IMR-90 (cell line): Measurements from ENCODE around the gene ITGAX. TPM values are rescaled to one million over a fixed set of nuclear protein-coding genes. Genes with fewer than 3 reads are reported as not detected.

Source experiments
- ATAC-seq: fragments of 200-7000 bp; cut with Tn5 transposase; 2 replicates; pipeline ENCODE4 v1.9.1; 2020; ENCODE audit warnings: low read depth, mild to moderate bottlenecking, moderate library complexity
- BruUV-seq: library from RNA; stranded (reverse); fragments of 400-500 nt; replicated peaks from 2 replicates; lab custom pipeline; 2021; lab: Mats Ljungman, UMichigan
- CTCF ChIA-PET: fragments of 300-600 bp; formaldehyde crosslinking; extraction: SDS; loops from one replicate; lab custom pipeline; 2021; ENCODE audit warnings: antibody characterized with exemption; lab: Yijun Ruan, JAX
- POLR2A ChIA-PET: fragments of 300-600 bp; sonication (Branson Sonifier 250); formaldehyde crosslinking; loops from one replicate; lab custom pipeline; 2022; ENCODE audit warnings: antibody characterized with exemption; ENCODE audit not compliant: unreplicated experiment; lab: Charles Lee
- DNase-seq: peaks from one replicate; pipeline ENCODE4 v3.0.0; 2013
- H2AFZ ChIP-seq: replicated peaks from 2 replicates; pipeline ENCODE3; 2013; ENCODE audit warnings: low read length, mild to moderate bottlenecking; ENCODE audit not compliant: poor library complexity
- H2AK5ac ChIP-seq: 2 replicates; pipeline ENCODE4 v1.6.1; 2013; ENCODE audit warnings: low read depth, low read length, inconsistent platforms
- H2AK9ac ChIP-seq: replicated peaks from 2 replicates; pipeline ENCODE3; 2013; ENCODE audit warnings: mild to moderate bottlenecking, low read depth, low read length, moderate library complexity; ENCODE audit not compliant: poor library complexity
- H2BK120ac ChIP-seq: 2 replicates; pipeline ENCODE4 v1.6.1; 2013; ENCODE audit warnings: low read depth, low read length, inconsistent platforms
- H2BK15ac ChIP-seq: 3 replicates; pipeline ENCODE4 v1.6.1; 2013; ENCODE audit warnings: low read depth, low read length, inconsistent platforms
- H2BK20ac ChIP-seq: 2 replicates; pipeline ENCODE4 v1.6.1; 2013; ENCODE audit warnings: low read depth, mild to moderate bottlenecking, inconsistent platforms, low read length, moderate library complexity
- H2BK5ac ChIP-seq: 2 replicates; pipeline ENCODE4 v1.6.1; 2013; ENCODE audit warnings: mild to moderate bottlenecking, low read depth, low read length, inconsistent platforms; ENCODE audit not compliant: poor library complexity, severe bottlenecking
- H3K14ac ChIP-seq: replicated peaks from 2 replicates; pipeline ENCODE4 v1.6.1; 2013; ENCODE audit warnings: low read depth, low read length, inconsistent platforms
- H3K18ac ChIP-seq: 2 replicates; pipeline ENCODE4 v1.6.1; 2013; ENCODE audit warnings: low read depth, low read length, control low read depth
- H3K23ac ChIP-seq: 2 replicates; pipeline ENCODE4 v1.6.1; 2013; ENCODE audit warnings: low read depth, low read length, inconsistent platforms
- H3K27ac ChIP-seq: 2 replicates; pipeline ENCODE4 v1.5.1; 2013; ENCODE audit warnings: mild to moderate bottlenecking, control low read depth, low read length; ENCODE audit not compliant: insufficient read depth
- H3K27me3 ChIP-seq: 2 replicates; pipeline ENCODE4 v1.6.1; 2013; ENCODE audit warnings: low read length; ENCODE audit not compliant: control insufficient read depth, insufficient read depth
- H3K36me3 ChIP-seq: 2 replicates; pipeline ENCODE4 v1.6.1; 2013; ENCODE audit warnings: low read length, mixed read lengths; ENCODE audit not compliant: control insufficient read depth, insufficient read depth
- H3K4ac ChIP-seq: 2 replicates; pipeline ENCODE4 v1.6.1; 2013; ENCODE audit warnings: low read depth, low read length, inconsistent platforms
- H3K4me1 ChIP-seq: 2 replicates; pipeline ENCODE4 v1.6.1; 2013; ENCODE audit warnings: low read length, mixed read lengths; ENCODE audit not compliant: control insufficient read depth, insufficient read depth
- H3K4me2 ChIP-seq: 2 replicates; pipeline ENCODE4 v1.6.1; 2013; ENCODE audit warnings: low read depth, mild to moderate bottlenecking, control low read depth, low read length, moderate library complexity
- H3K4me3 ChIP-seq: 2 replicates; pipeline ENCODE4 v1.5.1; 2013; ENCODE audit warnings: low read depth, mild to moderate bottlenecking, control low read depth, low read length, moderate library complexity; ENCODE audit not compliant: insufficient read depth
- H3K56ac ChIP-seq: 2 replicates; pipeline ENCODE4 v1.6.1; 2013; ENCODE audit warnings: low read length, inconsistent platforms; ENCODE audit not compliant: insufficient read depth; ENCODE audit errors: extremely low read depth
- H3K79me1 ChIP-seq, 2 experiments: 2 replicates each; pipeline ENCODE4 v1.6.1; 2013; ENCODE audit warnings: low read length in 2 of 2, inconsistent platforms in 1 of 2, low read depth in 1 of 2
- H3K9ac ChIP-seq: 2 replicates; pipeline ENCODE4 v1.6.1; 2013; ENCODE audit warnings: low read depth, low read length, control low read depth
- H3K9me1 ChIP-seq: 2 replicates; pipeline ENCODE4 v1.6.1; 2013; ENCODE audit warnings: low read length, inconsistent platforms; ENCODE audit not compliant: insufficient read depth
- H3K9me3 ChIP-seq: 2 replicates; pipeline ENCODE4 v1.6.1; 2013; ENCODE audit warnings: low read length; ENCODE audit not compliant: control insufficient read depth, insufficient read depth
- H4K20me1 ChIP-seq: 2 replicates; pipeline ENCODE4 v1.6.1; 2013; ENCODE audit warnings: low read length, inconsistent platforms; ENCODE audit not compliant: insufficient read depth
- H4K5ac ChIP-seq: 2 replicates; pipeline ENCODE4 v1.6.1; 2013; ENCODE audit warnings: mild to moderate bottlenecking, low read depth, low read length, control low read depth
- H4K8ac ChIP-seq, 2 experiments: 2 replicates each; pipeline ENCODE4 v1.6.1; 2013; ENCODE audit warnings: low read depth in 2 of 2, low read length in 2 of 2, control low read depth in 1 of 2, inconsistent platforms in 1 of 2
- H4K91ac ChIP-seq: 2 replicates; pipeline ENCODE4 v1.6.1; 2013; ENCODE audit warnings: low read depth, low read length, inconsistent platforms; ENCODE audit not compliant: insufficient read depth
- BHLHE40 ChIP-seq: fragments of 150-350 bp; IDR thresholded peaks from 2 replicates; pipeline ENCODE4 v1.6.1; 2016; ENCODE audit warnings: mild to moderate bottlenecking, low read depth, low read length
- CEBPB ChIP-seq: IDR thresholded peaks from 2 replicates; pipeline ENCODE4 v1.6.1; 2012; ENCODE audit warnings: low read depth, low read length, improper control_type of control experiment
- CHD1 ChIP-seq: IDR thresholded peaks from 2 replicates; pipeline ENCODE4 v1.6.1; 2012; ENCODE audit warnings: low read depth, low read length, improper control_type of control experiment
- CTCF ChIP-seq: conservative IDR thresholded peaks from 2 replicates; pipeline ENCODE4 v1.5.1; 2012; ENCODE audit warnings: mild to moderate bottlenecking, low read depth, low read length, improper control_type of control experiment
- ELK1 ChIP-seq: fragments of 150-350 bp; IDR thresholded peaks from 2 replicates; pipeline ENCODE4 v1.6.1; 2016; ENCODE audit warnings: low read depth, mild to moderate bottlenecking, low read length, moderate library complexity, borderline replicate concordance
- FOS ChIP-seq: fragments of 150-350 bp; IDR thresholded peaks from 2 replicates; pipeline ENCODE4 v1.6.1; 2016; ENCODE audit warnings: low read depth, low read length
- MAFK ChIP-seq: IDR thresholded peaks from 2 replicates; pipeline ENCODE4 v1.6.1; 2012; ENCODE audit warnings: low read depth, low read length, improper control_type of control experiment
- MAZ ChIP-seq: IDR thresholded peaks from 2 replicates; pipeline ENCODE4 v1.6.1; 2012; ENCODE audit warnings: low read depth, mild to moderate bottlenecking, low read length, improper control_type of control experiment, moderate library complexity, borderline replicate concordance
- MXI1 ChIP-seq: IDR thresholded peaks from 2 replicates; pipeline ENCODE4 v1.6.1; 2012; ENCODE audit warnings: low read depth, mild to moderate bottlenecking, low read length, moderate library complexity, borderline replicate concordance
- NFE2L2 ChIP-seq: fragments of 150-350 bp; IDR thresholded peaks from 2 replicates; pipeline ENCODE4 v1.6.1; 2016; ENCODE audit warnings: low read depth, mild to moderate bottlenecking, low read length
- POLR2A ChIP-seq: IDR thresholded peaks from 2 replicates; pipeline ENCODE4 v1.6.1; 2012; ENCODE audit warnings: mild to moderate bottlenecking, low read depth, low read length
- RAD21 ChIP-seq: IDR thresholded peaks from 2 replicates; pipeline ENCODE4 v1.6.1; 2012; ENCODE audit warnings: low read length, improper control_type of control experiment
- RFX5 ChIP-seq: IDR thresholded peaks from 2 replicates; pipeline ENCODE4 v1.8.0; 2012; ENCODE audit warnings: low read depth, mild to moderate bottlenecking, low read length, moderate library complexity
- SMC3 ChIP-seq: fragments of 150-350 bp; IDR thresholded peaks from 2 replicates; pipeline ENCODE4 v1.6.1; 2016; ENCODE audit warnings: low read depth, mild to moderate bottlenecking, antibody characterized with exemption, low read length, moderate library complexity
- USF2 ChIP-seq: fragments of 150-350 bp; IDR thresholded peaks from 2 replicates; pipeline ENCODE4 v1.6.1; 2017; ENCODE audit warnings: mild to moderate bottlenecking, antibody characterized with exemption, low read length, low read depth
- WGBS, 2 experiments: methylation state at CpG; one replicate each; pipeline versions ENCODE4 v1.1.5 to v1.1.7; 2013; ENCODE audit warnings: missing lambda C conversion rate in 2 of 2; ENCODE audit not compliant: insufficient read length in 1 of 2; ENCODE audit errors: extremely low coverage in 2 of 2; 5-methylcytosine and 5-hydroxymethylcytosine counted together
- dilution Hi-C: fragments of 300-500 bp; cut with HindIII; formaldehyde crosslinking; loops from one replicate; pipeline ENCODE4 v1.14.3; 2018; ENCODE audit warnings: low sequenced_read_pairs; ENCODE audit not compliant: unreplicated experiment
- in situ Hi-C: fragments of 300-500 bp; cut with MboI; formaldehyde crosslinking; loops from 3 replicates; pipeline ENCODE4 v1.14.3; 2019; ENCODE audit warnings: low sequenced_read_pairs, inconsistent platforms, mixed read lengths
- intact Hi-C: fragments of 100-400 bp; cut with micrococcal nuclease; formaldehyde crosslinking; loops from 2 replicates; pipeline ENCODE4 v1.10.0; 2022
- polyA plus RNA-seq, 3 experiments: library from polyadenylated mRNA; depleted of rRNA; stranded (reverse); fragments of >200 nt; gene quantifications; 2 replicates each; pipeline ENCODE4 v1.2.3, GENCODE V29; 2012; ENCODE audit warnings: low replicate concordance in 1 of 3
- total RNA-seq: library from RNA; depleted of rRNA; stranded (reverse); fragments of >200 nt; gene quantifications from 2 replicates; pipeline ENCODE4 v1.2.3, GENCODE V29; 2012

The ITGAX gene
- total and polyA plus RNA-seq, 2 of the 4 experiments (the other 2 are of a cell fraction): 0.09 to 0.18 TPM

- no peaks in the 10 kb centered on the region for H3K36me3 ChIP-seq
- dilution Hi-C loops: no loop called here
Observed at GRCh38 chr16:31411024-31411844, 56.3 kb downstream of the ITGAX start.

More at GRCh38 chr16:31411024-31411844, 56.3 kb downstream of the ITGAX start:
- H3K4me1 ChIP-seq: no peaks in the 10 kb centered on the region
- no TSS peak for BruUV-seq
- no peak overlapping the region for H2BK120ac ChIP-seq
- no peak overlapping the region for H3K56ac ChIP-seq
- no peak overlapping the region for H3K4me3 ChIP-seq
- no peak overlapping the region for H3K4ac ChIP-seq
- in situ Hi-C loops: no loop called here
- no peak overlapping the region for H3K9ac ChIP-seq
- no peak overlapping the region for H2AK5ac ChIP-seq
- TF ChIP-seq NFE2L2 (no peak), CHD1 (no peak), RAD21 (no peak), MAZ (no peak), USF2 (no peak), ELK1 (no peak), RFX5 (no peak), CTCF (no peak), BHLHE40 (no peak), MXI1 (no peak), CEBPB (no peak), POLR2A (no peak), FOS (no peak), SMC3 (no peak), MAFK (no peak)
- no peaks in the 10 kb centered on the region for H3K9me3 ChIP-seq
- H4K5ac ChIP-seq: no peak overlapping the region
- peak overlapping the region; percentile 55 for H2AK9ac ChIP-seq
- no peak overlapping the region for H2BK15ac ChIP-seq
- H3K27ac ChIP-seq: no peak overlapping the region
- H3K79me1 ChIP-seq: no peaks in the 10 kb centered on the region
- ChIA-PET CTCF (no interaction called here), POLR2A (no interaction called here)
- H2BK20ac ChIP-seq: no peak overlapping the region
- H4K91ac ChIP-seq: no peak overlapping the region
- H2BK5ac ChIP-seq: no peak overlapping the region
- no peak overlapping the region for H3K23ac ChIP-seq
- no peak for ATAC-seq
- 74% methylated on average over 7 of the region's 22 CpGs; no CpG with 5 or more reads in 1 of the 2 experiments for WGBS, 2 experiments
- no peak overlapping the region for H3K4me2 ChIP-seq
- DNase-seq: no peak
- H4K20me1 ChIP-seq: no peaks in the 10 kb centered on the region
- peaks cover 21% of the 10 kb centered on the region for H3K27me3 ChIP-seq
- H3K9me1 ChIP-seq: no peaks in the 10 kb centered on the region
- no peak overlapping the region for H3K14ac ChIP-seq
- H4K8ac ChIP-seq: no peak overlapping the region
- H3K18ac ChIP-seq: no peak overlapping the region
- intact Hi-C loops: no loop called here
- H2AFZ ChIP-seq: no peak overlapping the region
